Astrocyte (in vitro differentiated cells and primary cell): Measurements from ENCODE around the gene CERS6. TPM values are rescaled to one million over a fixed set of nuclear protein-coding genes. Genes with fewer than 3 reads are reported as not detected.

ENCODE experiments used
- DNase-seq: peaks from one replicate; pipeline ENCODE4 v3.0.0-alpha.2; 2010; ENCODE audit warnings: low read depth
- FAIRE-seq: peaks from 2 replicates; lab custom pipeline; 2011; peaks lifted over from hg19 to GRCh38; lab: Jason Lieb, UNC
- H2AFZ ChIP-seq: 2 replicates; pipeline ENCODE4 v1.6.0; 2012; ENCODE audit warnings: low read depth, low read length, inconsistent platforms
- H3K27ac ChIP-seq: 2 replicates; pipeline ENCODE4 v1.5.1; 2011; ENCODE audit warnings: low read depth, low read length, inconsistent platforms
- H3K27me3 ChIP-seq: 2 replicates; pipeline ENCODE4 v1.6.0; 2011; ENCODE audit warnings: low read length, inconsistent platforms; ENCODE audit not compliant: insufficient read depth
- H3K36me3 ChIP-seq: 2 replicates; pipeline ENCODE4 v1.5.1; 2011; ENCODE audit warnings: low read length, inconsistent platforms; ENCODE audit not compliant: insufficient read depth
- H3K4me1 ChIP-seq: 2 replicates; pipeline ENCODE4 v1.5.1; 2011; ENCODE audit warnings: low read length, inconsistent platforms; ENCODE audit not compliant: insufficient read depth
- H3K4me2 ChIP-seq: 2 replicates; pipeline ENCODE4 v1.6.0; 2012; ENCODE audit warnings: low read length, inconsistent platforms
- H3K4me3 ChIP-seq: 2 replicates; pipeline ENCODE4 v1.5.1; 2011; ENCODE audit warnings: low read depth, mild to moderate bottlenecking, low read length, inconsistent platforms; ENCODE audit not compliant: insufficient read depth
- H3K79me2 ChIP-seq: 2 replicates; pipeline ENCODE4 v1.6.0; 2012; ENCODE audit warnings: mild to moderate bottlenecking, low read length, inconsistent platforms; ENCODE audit not compliant: insufficient read depth
- H3K9ac ChIP-seq: 2 replicates; pipeline ENCODE4 v1.6.0; 2012; ENCODE audit warnings: mild to moderate bottlenecking, low read length, inconsistent platforms
- H3K9me3 ChIP-seq: 2 replicates; pipeline ENCODE4 v1.5.1; 2012; ENCODE audit warnings: low read depth, mild to moderate bottlenecking, low read length, inconsistent platforms; ENCODE audit not compliant: insufficient read depth
- H4K20me1 ChIP-seq: 2 replicates; pipeline ENCODE4 v1.6.0; 2012; ENCODE audit warnings: low read length, inconsistent platforms; ENCODE audit not compliant: insufficient read depth
- H3K27ac Mint-ChIP-seq: one replicate; pipeline ENCODE4 v1.8.0; 2021; ENCODE audit warnings: mild to moderate bottlenecking, mixed read lengths; ENCODE audit not compliant: unreplicated experiment
- H3K27me3 Mint-ChIP-seq: one replicate; pipeline ENCODE4 v1.8.0; 2021; ENCODE audit warnings: low read depth, mixed read lengths; ENCODE audit not compliant: unreplicated experiment
- H3K36me3 Mint-ChIP-seq: one replicate; pipeline ENCODE4 v1.8.0; 2021; ENCODE audit warnings: low read depth, mixed read lengths; ENCODE audit not compliant: unreplicated experiment
- H3K4me1 Mint-ChIP-seq: one replicate; pipeline ENCODE4 v1.8.0; 2021; ENCODE audit warnings: low read depth, mixed read lengths; ENCODE audit not compliant: unreplicated experiment
- H3K4me3 Mint-ChIP-seq: one replicate; pipeline ENCODE4 v1.8.0; 2021; ENCODE audit warnings: mild to moderate bottlenecking, moderate library complexity, mixed read lengths; ENCODE audit not compliant: unreplicated experiment
- H3K9me3 Mint-ChIP-seq: one replicate; pipeline ENCODE4 v1.8.0; 2021; ENCODE audit warnings: mild to moderate bottlenecking, mixed read lengths; ENCODE audit not compliant: unreplicated experiment
- CTCF ChIP-seq: IDR thresholded peaks from 2 replicates; pipeline ENCODE4 v1.5.1; 2011; ENCODE audit warnings: low read depth, mild to moderate bottlenecking, inconsistent platforms, low read length, moderate library complexity; ENCODE audit not compliant: insufficient read depth
- EZH2 ChIP-seq: IDR thresholded peaks from 2 replicates; pipeline ENCODE4 v1.6.1; 2012; ENCODE audit warnings: mild to moderate bottlenecking, low read length, inconsistent platforms; ENCODE audit not compliant: insufficient read depth
- total RNA-seq: library from RNA; stranded (reverse); gene quantifications from 2 replicates; pipeline ENCODE4 v1.2.1, GENCODE V29; 2021

Gene CERS6
- total RNA-seq, 1 donor from 2014 or later: 23.4 TPM

DNA sequence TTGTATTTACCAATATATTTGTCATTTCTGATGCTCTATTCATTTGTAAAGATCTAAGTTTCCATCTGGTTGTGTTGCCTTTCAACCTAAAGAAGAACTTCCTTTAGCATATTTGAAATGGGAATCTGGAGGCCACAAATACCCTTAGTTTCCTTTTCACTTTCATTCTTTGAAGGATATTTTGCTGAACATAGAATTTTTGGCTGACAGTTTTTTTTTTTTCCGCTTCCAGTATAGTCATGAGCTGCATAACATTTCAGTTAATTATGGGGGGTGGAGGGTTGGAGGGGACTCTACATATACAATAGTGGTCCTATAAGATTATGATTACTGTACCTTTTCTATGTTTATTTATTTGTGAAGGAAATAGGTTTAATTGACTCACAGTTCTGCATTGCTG is 83.9 kb downstream of the CERS6 start:
- Mint-ChIP-seq H3K4me1 (peaks cover 18% of the 10 kb centered on the region), H3K4me3 (no peak overlapping the region), H3K27ac (no peak overlapping the region), H3K9me3 (peaks cover 12% of the 10 kb centered on the region), H3K36me3 (peaks cover 7% of the 10 kb centered on the region), H3K27me3 (no peaks in the 10 kb centered on the region)
- H3K9ac ChIP-seq: no peak overlapping the region
- H2AFZ ChIP-seq: no peak overlapping the region
- no peaks in the 10 kb centered on the region for H4K20me1 ChIP-seq
- no peaks in the 10 kb centered on the region for H3K9me3 ChIP-seq
- peaks cover 7% of the 10 kb centered on the region for H3K4me1 ChIP-seq
- no peak overlapping the region for H3K4me3 ChIP-seq
- H3K79me2 ChIP-seq: peaks cover 4% of the 10 kb centered on the region
- TF ChIP-seq EZH2 (no peak), CTCF (no peak)
- DNase-seq (no peak), FAIRE-seq (no peak)
- H3K27ac ChIP-seq: no peak overlapping the region
- H3K36me3 ChIP-seq: no peaks in the 10 kb centered on the region
- no peaks in the 10 kb centered on the region for H3K27me3 ChIP-seq
- no peak overlapping the region for H3K4me2 ChIP-seq

GRCh38 chr2:168541858-168542257 is 85.8 kb downstream of the CERS6 start:
- FAIRE-seq (no peak), DNase-seq (no peak)
- no peak for TF ChIP-seq EZH2
- Histone ChIP-seq H3K9ac (no peak overlapping the region), H3K4me2 (no peak overlapping the region), H3K4me1 (peaks cover 18% of the 10 kb centered on the region), H3K27me3 (no peaks in the 10 kb centered on the region), H4K20me1 (no peaks in the 10 kb centered on the region), H3K27ac (no peak overlapping the region), H3K4me3 (no peak overlapping the region), H3K79me2 (no peaks in the 10 kb centered on the region), H2AFZ (no peak overlapping the region), H3K9me3 (no peaks in the 10 kb centered on the region), H3K36me3 (no peaks in the 10 kb centered on the region)
- H3K27ac Mint-ChIP-seq: no peak overlapping the region
- H3K4me3 Mint-ChIP-seq: no peak overlapping the region
- H3K36me3 Mint-ChIP-seq: peaks cover 7% of the 10 kb centered on the region
- no peaks in the 10 kb centered on the region for H3K27me3 Mint-ChIP-seq
- H3K9me3 Mint-ChIP-seq: peaks cover 12% of the 10 kb centered on the region
- H3K4me1 Mint-ChIP-seq: peaks cover 26% of the 10 kb centered on the region

DNA sequence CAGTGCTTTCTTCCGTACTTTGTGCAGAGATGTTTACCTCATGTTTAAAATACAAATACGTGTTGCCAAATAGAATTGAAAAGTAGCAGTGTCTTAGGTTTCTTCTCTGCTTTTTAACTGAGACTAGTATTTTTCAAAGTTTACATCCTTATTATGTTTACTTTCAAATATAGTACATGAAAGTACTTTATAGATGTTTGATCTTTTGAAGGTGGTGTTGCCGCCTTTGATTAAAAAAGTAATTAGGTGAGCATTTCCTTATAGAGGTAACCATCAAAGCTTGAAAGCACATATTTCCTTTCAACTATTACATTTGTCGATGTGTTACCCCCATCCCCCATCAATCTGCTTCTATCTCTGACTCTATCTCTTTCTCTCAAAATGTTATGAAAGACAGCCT is 87.0 kb downstream of the CERS6 start:
- Histone ChIP-seq H3K27ac (no peak overlapping the region), H3K79me2 (no peaks in the 10 kb centered on the region), H4K20me1 (no peaks in the 10 kb centered on the region), H3K4me2 (no peak overlapping the region), H3K4me3 (no peak overlapping the region), H3K9ac (no peak overlapping the region), H3K9me3 (no peaks in the 10 kb centered on the region), H2AFZ (no peak overlapping the region), H3K27me3 (no peaks in the 10 kb centered on the region), H3K36me3 (no peaks in the 10 kb centered on the region), H3K4me1 (peaks cover 14% of the 10 kb centered on the region)
- H3K36me3 Mint-ChIP-seq: peaks cover 10% of the 10 kb centered on the region
- no peak overlapping the region for H3K27ac Mint-ChIP-seq
- FAIRE-seq (no peak), DNase-seq (no peak)
- no peaks in the 10 kb centered on the region for H3K27me3 Mint-ChIP-seq
- H3K9me3 Mint-ChIP-seq: peaks cover 12% of the 10 kb centered on the region
- peaks cover 25% of the 10 kb centered on the region for H3K4me1 Mint-ChIP-seq
- TF ChIP-seq EZH2 (no peak), CTCF (no peak)
- no peak overlapping the region for H3K4me3 Mint-ChIP-seq
